ENCODE results near the gene PHACTR4.

DNA sequence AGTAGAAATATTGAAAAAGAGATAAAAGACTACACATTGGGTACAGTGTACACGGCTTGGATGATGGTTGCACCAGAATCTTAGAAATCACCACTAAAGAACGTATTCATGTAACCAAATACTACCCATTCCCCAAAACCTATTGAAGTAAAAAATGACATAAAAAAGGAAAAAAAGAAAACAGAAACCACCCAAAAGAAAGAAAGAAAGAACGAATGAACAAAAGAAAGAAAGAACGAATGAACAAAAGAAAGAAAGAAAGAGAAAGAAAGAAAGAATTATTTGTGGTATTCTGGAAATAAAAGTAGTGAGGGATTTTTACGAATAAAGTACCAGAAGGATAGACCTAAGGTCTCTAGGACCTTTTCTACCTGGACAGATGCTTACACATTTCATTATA lies 42.1 kb downstream of the PHACTR4 start:
- TF ChIP-seq POLR2A (IDR thresholded peaks at IDR 0.05): no peak
- TF ChIP-seq, protein P1, sequence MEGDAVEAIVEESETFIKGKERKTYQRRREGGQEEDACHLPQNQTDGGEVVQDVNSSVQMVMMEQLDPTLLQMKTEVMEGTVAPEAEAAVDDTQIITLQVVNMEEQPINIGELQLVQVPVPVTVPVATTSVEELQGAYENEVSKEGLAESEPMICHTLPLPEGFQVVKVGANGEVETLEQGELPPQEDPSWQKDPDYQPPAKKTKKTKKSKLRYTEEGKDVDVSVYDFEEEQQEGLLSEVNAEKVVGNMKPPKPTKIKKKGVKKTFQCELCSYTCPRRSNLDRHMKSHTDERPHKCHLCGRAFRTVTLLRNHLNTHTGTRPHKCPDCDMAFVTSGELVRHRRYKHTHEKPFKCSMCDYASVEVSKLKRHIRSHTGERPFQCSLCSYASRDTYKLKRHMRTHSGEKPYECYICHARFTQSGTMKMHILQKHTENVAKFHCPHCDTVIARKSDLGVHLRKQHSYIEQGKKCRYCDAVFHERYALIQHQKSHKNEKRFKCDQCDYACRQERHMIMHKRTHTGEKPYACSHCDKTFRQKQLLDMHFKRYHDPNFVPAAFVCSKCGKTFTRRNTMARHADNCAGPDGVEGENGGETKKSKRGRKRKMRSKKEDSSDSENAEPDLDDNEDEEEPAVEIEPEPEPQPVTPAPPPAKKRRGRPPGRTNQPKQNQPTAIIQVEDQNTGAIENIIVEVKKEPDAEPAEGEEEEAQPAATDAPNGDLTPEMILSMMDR (IDR thresholded peaks at IDR 0.05): no peak
